HG03469 (cell line): ENCODE measurements around the gene PDZRN4.
"Not testable (repeated sequence)": the region's sequence is repeated elsewhere in the genome, so short reads cannot be mapped to it uniquely, and the experiment has no call there.

Experiments used
- ATAC-seq: cut with Tn5 transposase; IDR thresholded peaks from one replicate; pipeline ENCODE4 v1.9.1; 2021; ENCODE audit warnings: mild to moderate bottlenecking, moderate library complexity, moderate number of reproducible peaks; ENCODE audit not compliant: unreplicated experiment

The PDZRN4 gene

DNA sequence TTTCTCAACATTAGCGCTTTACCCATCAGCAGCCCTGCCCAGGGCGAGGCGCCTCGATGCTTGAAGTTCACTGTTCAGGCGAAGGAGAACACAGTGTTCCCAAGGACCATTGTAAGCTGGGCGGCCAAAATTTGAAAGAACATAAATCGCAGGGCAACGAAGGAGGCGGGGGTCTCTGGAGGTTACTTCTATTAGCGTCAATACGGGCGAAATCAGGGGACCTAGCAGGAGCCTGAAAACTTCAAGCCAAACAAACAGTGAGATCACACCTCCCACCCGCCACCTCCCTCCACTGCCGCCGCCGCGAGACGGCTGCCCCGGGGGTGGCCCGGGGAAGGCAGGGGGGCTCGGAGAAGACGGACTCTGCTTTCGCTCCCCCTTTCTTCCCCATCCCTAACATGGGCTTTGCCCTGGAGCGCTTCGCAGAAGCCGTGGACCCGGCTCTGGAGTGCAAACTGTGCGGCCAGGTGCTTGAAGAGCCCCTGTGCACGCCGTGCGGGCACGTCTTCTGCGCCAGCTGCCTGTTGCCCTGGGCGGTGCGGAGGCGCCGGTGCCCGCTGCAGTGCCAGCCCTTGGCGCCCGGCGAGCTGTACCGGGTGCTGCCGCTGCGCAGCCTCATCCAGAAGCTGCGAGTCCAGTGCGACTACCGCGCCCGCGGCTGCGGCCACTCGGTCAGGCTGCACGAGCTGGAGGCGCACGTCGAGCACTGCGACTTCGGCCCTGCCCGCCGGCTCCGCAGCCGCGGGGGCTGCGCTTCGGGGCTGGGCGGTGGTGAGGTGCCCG lies at the start of gene PDZRN4:
Gene PDZRN4, plus strand, starts transcription at position 263 of the 783 bp plus-strand sequence.
- no peak for ATAC-seq

DNA sequence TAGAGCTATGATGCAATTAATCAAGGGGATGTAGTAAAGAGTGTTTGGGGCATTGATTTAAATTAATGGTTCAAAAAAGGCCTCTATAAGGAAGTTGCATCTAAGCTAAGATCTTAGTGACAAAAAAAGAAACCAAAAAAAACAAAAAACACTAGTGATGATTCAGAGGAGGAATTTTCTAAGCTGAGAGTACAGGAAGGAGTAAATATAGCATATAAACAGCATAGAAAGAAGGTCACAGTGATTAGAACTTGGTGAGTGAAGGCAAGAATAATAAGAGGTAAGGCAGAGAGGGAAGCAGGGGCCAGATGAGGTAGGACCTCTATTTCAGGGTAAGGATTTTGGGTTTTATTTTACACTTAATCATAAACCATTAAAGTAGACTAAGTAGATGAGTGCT lies 48.0 kb upstream of the PDZRN4 start:
- no peak for ATAC-seq

DNA sequence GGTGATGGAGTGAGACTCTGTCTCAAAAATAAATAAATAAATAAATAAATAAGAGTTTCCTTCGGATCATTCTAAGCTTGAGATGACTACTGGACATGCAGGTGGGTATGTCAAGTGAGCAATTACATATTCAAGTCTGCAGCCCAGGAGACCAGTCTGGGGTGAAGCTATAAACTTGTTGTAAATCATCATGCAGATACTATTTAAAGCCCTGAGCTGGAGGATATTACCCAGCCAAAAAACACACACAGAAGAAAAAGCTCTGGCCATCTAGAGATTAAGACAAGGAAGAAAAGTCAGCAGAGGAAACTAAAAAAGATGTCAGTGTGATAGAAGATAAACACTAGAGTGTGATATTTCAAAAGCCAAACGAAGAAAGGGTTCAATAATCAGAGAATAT lies 47.0 kb upstream of the PDZRN4 start:
- ATAC-seq: no peak

DNA sequence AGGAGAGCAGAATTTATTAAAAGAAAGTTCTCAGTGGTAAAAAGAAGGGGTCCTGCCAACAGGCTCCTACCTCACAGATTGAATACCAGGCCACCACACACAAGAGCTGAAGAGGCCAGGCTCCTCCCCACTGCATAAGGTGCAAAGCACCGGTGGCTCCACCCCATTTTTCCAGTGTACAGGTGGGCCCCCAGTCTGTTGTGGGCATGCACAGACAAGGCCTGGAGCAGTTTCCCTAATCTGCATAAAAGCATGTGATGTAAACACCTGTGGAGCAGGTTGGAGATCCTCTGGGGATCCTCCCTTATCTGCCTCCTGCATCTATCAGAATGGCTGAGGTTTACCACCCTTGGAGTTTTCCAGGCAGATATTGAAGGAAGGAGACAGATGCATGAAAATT lies 45.7 kb upstream of the PDZRN4 start:
- no peak for ATAC-seq

DNA sequence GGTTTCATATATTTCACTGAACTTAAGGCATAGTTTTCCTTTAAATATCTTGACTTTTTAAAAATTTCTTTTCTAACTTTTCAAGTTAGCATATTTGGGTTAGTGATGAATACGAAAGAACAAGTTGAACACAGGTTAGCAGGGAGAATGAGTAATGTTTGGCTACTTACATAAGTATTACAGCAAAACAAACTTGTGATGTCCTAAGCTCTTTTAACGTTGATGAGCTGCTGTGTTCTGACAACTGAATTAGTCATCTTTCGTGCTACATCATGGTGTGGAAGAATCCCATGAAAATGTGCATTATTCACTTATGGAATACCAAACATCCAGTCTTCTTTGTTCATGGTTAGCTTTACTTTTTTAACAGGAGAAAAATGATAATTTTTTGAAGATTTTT lies 36.3 kb upstream of the PDZRN4 start:
- ATAC-seq: no peak

DNA sequence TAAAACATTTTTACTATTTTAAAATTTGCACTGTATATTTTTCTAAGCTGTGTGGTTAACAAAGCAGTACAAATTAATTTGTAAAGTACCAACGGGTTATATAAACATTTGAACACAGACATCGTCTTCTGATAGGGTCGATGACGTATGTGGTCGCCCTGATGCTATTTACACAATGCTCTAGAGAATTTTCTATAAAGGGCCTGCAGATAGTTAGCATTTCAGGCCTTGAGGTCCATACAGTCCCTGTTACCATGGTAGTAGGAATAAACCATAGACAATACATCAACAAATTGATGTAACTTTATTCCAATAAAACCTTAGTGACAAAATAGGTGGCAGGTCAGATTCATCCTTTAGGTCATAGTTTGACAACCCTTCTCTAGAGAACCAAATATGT lies 25.7 kb upstream of the PDZRN4 start:
- no peak for ATAC-seq

DNA sequence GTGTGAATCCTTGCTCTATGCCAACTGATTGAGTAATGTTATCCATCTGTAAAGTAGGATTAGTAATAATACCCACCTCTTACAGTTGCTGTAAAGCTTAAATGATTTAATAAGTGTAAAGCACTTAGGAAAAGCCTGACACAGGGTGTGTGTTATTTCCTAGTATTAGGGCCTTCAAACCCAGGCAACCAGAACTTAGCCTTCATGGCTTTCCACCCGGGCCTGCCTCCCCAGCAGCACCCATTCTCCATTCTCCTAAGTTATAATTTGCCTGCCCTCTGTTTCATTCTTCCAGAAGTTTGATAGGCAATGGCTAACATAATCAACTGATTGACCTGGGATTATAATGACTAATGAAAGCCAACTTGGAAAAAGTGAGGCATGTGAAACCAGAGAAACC lies 20.4 kb upstream of the PDZRN4 start:
- no peak for ATAC-seq

DNA sequence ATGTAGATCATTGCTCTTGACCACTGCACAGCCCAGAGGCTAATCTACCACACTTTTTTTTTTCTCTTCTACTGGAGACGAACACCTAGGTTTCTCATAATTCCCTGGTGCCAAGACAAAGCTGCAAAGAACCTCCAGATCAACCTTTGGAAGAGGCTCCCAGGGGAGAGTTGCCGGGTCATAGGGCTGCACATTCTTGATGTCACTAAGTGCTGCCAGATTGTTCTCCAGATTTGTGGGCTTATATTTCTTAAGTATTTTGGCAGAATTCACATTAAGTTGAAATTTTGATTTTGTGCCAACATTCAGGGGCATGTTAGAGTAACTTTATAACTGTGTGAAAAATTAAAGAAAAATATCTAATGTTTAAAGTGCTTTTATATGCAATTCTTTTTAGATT lies 13.5 kb upstream of the PDZRN4 start:
- no peak for ATAC-seq

DNA sequence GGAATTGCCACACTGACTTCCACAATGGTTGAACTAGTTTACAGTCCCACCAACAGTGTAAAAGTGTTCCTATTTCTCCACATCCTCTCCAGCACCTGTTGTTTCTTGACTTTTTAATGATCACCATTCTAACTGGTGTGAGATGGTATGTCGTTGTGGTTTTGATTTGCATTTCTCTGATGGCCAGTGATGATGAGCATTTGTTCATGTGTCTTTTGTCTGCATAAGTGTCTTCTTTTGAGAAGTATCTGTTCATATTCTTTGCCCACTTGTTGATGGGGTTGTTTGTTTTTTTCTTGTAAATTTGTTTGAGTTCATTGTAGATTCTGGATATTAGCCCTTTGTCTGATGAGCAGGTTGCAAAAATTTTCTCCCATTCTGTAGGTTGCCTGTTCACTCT lies 8.6 kb upstream of the PDZRN4 start:
- not testable (repeated sequence) for ATAC-seq

DNA sequence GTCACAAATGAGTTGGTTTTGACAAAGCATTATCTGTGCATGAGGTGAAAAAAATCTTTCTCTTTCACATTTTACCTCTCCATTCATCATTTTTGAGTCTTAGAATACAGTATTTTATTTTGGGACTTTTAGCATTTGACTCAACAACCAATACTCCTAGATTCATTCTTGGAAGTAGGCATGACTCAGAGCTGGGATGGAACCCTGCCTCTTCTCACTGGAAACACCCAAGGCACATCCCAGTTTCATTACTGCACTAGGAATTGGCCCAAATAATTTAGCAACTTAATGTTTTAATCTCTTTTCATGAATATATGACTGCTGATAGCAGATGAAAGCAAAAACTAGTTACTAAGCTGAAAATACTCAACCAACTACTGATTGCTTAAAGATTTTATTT lies 3.3 kb upstream of the PDZRN4 start:
- ATAC-seq: no peak

DNA sequence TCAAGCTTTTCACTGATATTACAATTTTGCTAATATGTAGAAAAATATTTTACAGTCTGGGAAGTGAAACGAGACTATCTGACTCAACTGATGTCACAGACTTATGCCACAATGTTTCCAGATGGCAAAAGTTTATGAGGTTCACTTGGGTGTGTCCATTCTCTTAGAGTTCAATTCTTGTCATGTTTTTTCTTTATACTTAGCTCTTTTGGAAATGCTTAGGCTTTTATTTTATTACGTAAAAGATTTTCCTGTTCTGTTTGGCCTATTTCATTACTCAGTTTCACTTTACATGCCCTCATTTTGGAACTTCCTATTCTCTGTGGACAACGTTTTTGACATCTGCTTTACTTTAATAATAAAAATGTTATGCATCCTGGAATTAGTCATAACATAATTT lies 2.1 kb upstream of the PDZRN4 start:
- no peak for ATAC-seq

DNA sequence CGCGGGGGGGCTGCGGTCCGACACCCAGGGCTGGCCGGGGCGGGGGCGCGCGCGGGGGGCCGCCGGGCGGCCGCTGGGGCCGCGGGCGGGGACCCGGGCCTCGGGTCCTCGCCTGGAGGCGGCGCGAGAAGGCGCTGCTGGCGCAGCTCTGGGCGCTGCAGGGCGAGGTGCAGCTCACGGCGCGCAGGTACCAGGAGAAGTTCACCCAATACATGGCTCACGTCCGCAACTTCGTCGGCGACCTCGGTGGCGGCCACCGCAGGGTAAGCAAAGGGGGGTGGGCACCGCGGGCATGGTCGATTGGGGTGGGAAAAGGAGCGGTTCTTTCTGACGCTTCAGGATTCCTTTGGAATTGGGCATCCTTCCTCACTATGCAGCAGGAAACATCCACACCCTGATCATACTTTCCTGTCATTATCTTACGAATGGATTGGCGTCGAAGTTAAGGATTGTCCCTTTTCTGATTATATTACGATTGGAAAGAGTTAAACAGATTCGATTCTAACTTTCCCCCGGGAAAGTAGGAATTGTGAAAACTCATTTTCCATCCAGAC lies 798 bp downstream of the PDZRN4 start:
- no peak for ATAC-seq

DNA sequence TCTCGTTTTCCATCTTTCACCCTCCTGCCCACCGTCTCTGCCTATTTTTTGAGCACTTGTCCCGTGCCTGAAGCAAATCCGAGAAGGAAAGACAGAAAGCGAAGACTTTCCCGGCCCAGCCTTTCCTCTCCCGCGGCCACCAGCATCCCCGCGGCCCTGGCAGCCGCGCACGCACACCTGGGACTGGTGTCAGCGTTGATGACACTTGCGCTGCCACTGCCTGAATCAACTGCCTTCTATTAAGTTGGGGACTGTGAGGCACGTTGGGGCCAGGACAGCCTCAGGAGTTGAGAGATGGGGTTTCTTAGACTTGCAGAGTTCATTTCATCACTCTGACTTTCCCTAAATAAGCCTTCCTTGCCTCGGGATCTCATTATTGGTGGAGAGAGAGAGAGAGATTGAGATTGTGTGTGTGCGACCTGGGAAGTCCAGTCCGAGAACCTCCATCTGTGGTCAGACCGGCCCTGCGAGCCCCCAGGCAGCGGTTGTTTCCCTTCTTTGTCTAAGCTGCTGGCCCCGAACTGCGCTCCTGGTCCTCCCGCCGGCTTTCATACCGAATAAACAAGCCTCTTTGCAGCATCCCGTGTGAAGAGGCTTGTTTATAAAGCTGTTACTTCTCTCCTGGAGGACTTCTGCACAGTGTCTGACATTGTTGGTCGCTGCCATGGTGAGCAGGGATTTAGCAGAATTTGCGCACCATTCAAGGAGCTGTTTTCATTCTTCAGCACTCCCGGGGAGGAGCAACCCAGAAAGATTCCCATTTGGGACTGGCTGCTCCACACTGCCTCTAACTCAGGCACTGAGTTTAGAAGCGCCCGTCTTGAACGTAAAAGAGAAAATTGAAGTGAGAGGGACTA lies 1.5 kb downstream of the PDZRN4 start:
- ATAC-seq: no peak

DNA sequence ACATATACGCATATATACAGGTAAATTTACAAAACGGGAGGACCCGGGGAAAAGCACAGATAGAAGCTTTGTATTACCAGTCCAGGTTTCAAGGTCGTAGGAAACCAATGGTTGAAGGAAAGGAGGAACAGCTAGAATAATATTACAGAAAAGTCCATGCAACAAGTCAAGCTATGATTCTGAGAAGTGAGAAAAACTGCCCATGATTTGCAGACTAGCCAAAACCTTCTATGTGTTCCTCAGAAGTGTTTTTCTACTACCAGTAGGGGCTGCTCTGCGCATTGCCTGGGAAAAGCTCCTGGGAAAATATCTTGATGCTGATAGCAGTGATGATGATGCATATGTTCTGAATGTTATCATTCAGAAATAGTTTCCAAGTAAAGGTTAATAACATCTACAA lies 2.2 kb downstream of the PDZRN4 start:
- ATAC-seq: no peak

DNA sequence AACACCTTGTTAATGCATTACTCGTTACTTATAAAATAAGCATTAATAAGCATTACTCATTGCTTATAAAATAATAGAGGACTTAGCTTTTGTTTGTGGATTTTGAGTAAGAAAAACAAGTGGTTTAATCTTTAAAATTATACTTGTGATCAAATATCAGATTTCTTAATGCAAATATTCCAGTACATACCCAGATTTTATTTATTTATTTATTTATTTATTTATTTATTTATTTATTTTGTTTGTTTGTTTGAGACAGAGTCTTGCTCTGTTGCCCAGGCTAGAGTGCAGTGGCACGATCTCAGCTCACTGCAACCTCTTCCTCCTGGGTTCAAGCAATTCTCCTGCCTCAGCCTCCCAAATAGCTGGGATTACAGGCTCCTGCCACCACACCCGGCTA lies 3.4 kb downstream of the PDZRN4 start:
- ATAC-seq: not testable (repeated sequence)

DNA sequence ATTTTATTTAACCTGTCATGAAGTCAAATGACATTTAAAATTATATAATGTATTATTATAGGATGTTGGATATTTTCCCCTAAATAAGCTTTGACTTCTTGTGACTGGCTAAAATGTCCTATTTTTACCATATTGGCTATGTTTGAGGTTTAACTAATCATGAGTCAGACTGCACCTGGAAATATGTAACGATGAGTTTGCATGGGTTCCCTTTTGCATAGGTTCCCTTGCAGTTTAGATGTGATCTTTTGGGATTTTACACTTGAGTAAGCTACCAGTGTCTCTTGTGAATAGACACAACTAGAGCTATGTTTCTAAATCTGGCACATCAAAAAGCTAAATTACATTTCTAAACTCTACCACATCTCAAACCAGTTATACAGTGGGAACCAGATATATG lies 5.2 kb downstream of the PDZRN4 start:
- no peak for ATAC-seq

DNA sequence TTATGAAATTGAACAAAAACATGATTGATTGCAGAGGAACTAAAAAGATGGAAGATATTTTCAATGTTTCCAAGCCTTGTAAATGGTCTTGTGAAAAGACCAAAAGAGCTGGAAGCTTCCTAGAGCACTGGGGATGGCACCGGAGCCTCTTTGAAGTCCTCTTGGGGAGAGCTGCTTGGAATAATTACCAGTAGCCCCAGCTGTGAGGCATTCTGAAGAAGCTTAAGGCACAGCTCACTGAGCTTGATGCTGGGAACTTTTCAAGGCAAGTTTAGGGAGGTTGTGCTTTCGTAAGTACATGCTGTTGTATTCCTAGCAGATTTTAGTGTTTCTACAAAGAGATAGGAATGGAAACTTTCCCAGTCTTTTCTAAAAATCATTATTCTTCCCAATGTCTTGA lies 13.9 kb downstream of the PDZRN4 start:
- ATAC-seq: no peak

DNA sequence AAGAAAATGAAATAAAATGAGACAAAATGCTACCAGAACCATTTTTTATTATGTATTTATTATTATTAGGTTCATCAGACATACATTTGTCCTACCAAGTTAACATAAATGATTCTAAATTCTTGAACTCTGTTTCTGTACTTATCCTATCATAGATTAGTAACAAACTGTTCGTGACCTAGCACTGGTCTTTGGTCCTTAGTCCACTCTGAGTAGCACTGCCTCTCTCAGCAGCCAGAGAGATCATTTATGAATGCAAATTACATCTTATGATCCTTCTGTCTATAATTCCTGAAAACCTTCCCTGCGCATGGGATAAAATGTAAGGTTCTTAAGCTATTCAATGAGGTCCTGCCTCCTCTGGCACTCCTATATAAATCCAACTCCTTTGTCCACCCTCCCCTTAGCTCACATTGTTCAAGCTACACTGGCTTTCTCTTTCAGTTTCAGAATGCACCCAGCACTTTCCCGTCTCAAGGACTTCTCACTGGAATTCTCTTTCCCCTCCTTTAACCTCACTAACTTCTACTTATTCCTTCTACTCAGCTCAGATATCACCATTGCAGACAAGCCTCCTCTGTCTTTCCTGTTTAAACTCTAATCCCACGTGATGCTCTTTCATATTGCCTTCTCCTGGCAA lies 17.1 kb downstream of the PDZRN4 start:
- ATAC-seq: no peak

DNA sequence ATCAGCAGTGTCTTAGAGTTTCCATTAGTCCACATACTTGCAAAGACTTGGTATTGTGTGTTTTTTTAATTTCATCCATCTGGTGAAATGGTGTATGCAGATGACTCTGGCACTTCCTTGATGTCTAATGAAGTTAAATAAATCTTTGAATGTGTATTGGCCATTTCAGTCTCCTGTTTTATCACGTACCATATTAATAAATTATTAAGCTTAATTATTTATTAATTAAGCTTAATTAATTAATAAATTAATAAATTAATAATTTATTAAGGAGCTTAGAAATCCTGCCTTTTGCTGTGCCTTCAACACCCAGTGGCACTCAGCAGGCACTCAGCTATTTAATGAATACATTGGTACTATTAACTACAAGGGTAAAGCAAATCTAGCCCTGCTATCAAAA lies 18.2 kb downstream of the PDZRN4 start:
- no peak for ATAC-seq

DNA sequence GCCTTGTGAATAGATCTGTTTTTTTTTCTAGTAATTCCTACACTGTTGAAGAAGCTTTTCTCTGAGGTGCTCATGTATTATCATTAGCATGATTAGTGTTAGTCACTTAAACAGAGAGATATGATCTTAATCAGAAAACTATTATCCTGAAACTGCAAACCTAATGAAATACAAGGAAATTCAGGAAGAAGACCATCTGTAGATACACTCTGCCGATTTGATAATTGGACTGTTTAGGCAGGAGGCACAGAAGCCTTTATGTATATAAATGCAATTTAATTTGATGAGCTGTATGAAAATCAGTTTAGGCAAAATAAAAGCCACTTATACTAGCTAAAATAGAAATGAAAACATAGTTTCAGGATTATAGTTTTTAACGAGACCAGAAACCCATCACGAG lies 23.3 kb downstream of the PDZRN4 start:
- no peak for ATAC-seq

DNA sequence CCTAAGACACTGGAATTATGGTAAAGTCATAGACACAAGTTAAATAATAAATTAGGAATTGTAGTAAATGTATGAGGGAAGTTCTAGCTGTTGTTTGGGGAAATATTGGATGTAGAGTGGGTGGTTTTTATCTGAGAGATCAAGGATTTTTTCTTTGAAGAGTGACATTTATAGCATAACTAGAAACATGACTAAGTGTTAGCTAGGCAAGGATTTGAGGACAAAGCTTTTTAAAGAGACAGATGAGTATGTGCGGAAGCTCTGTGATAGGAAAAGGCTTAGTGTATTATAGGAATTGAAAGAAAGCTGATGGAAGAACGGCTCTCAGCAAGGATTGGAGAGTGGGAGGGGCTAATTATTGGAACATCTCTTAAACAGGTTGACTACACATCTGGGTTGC lies 24.5 kb downstream of the PDZRN4 start:
- no peak for ATAC-seq
